ENCODE results near the gene ZBTB47.

Gene ZBTB47

GRCh38 chr3:42712688-42713372 lies 59.3 kb downstream of the ZBTB47 start:
- no peak for DNase-seq (ENCODE audit: low read depth)

GRCh38 chr3:42713747-42714146 lies 60.2 kb downstream of the ZBTB47 start:
- no peak for DNase-seq (ENCODE audit: low read depth)

- no peak for DNase-seq (ENCODE audit: low read depth)
Measured at GRCh38 chr3:42714171-42714852, 60.8 kb downstream of the ZBTB47 start.

All from stimulated activated CD8-positive, alpha-beta memory T cell treated with anti-CD3 and anti-CD28 coated beads, Interleukin-12 subunit alpha, Interleukin-12 subunit beta, amount 100 ng/mL, for 1 hour (primary cell).